HG03442 (cell line): ENCODE data around the gene EEFSEC.

Experiments
- ATAC-seq: cut with Tn5 transposase; IDR thresholded peaks from one replicate; pipeline ENCODE4 v1.9.1; 2021; ENCODE audit warnings: mild to moderate bottlenecking, moderate library complexity; ENCODE audit not compliant: unreplicated experiment

The EEFSEC gene

DNA sequence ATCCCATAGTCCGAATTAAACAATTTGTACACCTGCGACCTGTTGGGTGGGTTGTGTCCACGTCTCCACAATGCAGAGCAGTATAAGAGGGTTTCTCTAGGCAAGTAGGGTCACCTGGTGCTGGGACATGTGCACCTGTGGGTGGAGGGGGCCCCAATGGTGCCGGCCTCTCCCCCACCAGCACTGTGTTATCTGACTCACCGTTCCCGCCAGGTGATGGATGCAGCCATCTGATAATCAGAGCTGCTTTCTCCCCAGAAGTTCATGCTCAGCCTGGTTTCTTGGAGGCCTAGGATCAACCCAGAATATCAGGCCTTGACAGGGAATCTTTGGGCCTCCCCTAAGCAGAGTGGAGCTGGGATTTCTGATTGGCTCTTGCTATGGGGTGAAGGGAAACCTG, 227.4 kb downstream of the EEFSEC start:
- no peak for ATAC-seq

DNA sequence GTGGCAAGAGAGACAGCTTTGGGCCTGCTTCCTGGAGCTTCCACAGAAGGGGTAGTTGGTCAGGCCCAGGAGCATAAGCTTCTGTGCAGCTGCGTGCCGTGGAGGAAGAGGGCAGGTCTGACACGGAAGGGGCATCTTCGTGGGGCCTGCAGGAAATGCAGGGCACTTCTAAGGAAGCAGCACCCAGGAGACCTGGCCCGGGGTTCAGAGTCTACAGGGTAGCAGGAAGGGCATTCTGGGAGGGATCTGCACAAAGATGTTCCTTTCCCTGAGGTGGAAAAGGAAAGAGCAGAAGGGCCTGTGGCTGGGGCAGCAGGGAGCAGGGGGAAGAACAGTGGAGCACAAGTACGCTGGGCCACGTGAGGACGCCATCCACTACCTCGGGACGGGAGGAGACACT, 228.3 kb downstream of the EEFSEC start:
- no peak for ATAC-seq

DNA sequence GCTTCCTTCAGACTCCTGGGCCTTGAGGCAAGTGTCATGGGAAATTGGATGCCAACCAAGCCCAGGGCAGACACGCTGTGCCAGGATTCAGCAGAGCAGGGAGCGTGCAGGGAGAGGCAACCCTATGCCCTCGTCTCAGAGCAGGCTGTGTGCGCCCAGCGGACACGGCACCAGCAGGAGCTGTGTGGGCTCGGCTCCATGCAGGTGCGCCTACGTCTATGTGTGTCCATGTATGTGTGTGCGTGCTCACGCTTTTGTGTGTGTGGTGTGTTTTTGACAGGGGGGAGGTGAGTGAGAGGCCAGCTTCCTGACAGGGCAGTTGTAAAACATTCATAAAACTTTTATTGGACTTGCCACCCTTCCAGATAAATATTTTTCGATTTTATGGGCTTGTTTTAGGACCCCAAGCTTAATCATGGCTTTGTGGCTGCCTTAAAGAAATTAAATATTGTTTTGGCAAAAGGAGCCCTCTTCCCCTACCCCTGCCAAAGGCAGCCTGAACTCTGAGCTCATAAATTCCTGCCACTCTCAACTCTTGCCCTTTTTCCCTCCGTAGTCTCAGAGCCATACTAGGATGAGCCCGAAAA, 229.0 kb downstream of the EEFSEC start:
- no peak for ATAC-seq

DNA sequence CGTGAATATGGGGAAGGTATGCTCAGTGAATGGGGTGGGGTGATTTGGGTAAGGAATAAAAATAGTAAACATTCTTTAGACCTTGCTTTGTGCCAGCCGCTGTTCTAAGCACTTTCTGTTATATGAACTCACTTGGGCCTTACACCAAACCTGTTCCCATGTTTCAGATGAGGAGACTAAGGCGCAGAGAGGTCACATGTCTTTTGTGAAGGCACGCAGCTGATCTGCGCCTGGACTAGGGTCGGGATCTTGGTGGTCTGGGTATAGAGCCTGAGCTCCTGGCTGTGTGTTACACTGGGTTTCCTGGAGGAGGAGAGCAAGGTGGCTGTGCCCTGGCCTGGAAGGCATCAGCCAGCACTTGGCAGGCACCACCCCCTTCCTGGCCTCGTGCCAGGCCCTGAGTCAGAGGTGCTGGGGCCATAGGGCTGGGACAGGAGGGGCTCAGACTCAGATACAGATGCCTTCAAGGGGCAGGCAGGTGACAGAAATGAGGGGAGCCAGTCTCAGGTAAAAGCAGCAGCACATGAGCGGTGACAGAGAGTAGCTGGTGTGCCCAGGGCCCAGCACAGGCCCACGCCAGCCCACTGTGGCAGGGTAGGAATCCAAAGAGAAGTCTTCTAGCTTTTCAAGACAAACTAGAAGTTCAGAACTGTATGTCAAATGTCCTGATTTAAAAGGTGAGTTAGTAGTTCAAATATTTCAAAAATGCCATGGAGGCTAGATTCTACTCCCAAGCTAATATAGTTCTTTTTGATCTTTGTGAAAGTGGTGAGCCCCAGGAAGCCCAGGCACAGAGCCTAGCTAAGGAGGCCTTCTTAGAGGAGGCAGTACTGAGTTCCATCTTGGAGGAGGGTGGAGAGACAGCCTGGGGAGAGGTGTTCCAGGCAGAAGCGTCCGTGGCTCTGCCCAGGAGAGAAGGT, 230.3 kb downstream of the EEFSEC start:
- no peak for ATAC-seq

DNA sequence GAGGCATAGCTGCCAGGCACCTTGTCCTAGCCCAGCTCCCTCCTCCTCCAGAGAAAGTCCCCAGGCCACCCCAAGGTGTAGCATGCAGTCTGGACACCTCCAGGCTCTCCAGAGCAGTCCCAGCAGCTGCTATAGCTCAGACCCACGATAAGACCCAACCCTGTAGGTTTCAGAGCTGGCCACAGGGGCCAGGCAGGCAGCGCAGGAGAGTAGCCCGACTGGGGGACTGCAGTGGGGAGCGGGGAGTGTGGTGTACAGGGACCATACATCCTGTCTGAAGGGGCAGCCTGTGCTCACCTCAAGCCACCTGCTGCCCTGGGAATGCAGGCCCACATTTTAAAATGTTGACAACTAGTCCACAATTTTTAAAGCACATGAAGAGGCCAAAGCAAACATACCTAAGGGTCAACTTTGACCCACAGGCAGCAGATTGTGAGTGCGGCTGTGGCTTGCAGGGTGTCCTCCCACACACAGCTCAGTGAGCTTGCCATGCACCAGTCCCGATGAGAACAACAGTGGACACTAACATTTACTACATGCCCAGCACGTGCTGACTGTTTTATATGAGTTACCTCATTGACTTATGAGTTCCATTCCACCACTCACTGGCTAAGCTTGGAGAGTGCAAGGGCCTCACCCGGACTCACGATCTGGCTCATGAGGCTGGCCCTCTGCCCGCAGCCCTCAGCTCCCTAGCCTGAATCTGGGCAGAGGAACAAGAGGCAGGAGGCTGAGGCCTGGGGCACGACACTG, 232.0 kb downstream of the EEFSEC start:
- ATAC-seq = no peak

- no peak for ATAC-seq
Observed at GRCh38 chr3:128388932-128389331, 235.7 kb downstream of the EEFSEC start.

GRCh38 chr3:128390867-128391266, 237.6 kb downstream of the EEFSEC start:
- no peak for ATAC-seq

GRCh38 chr3:128392021-128392420, 238.7 kb downstream of the EEFSEC start:
- ATAC-seq = no peak

DNA sequence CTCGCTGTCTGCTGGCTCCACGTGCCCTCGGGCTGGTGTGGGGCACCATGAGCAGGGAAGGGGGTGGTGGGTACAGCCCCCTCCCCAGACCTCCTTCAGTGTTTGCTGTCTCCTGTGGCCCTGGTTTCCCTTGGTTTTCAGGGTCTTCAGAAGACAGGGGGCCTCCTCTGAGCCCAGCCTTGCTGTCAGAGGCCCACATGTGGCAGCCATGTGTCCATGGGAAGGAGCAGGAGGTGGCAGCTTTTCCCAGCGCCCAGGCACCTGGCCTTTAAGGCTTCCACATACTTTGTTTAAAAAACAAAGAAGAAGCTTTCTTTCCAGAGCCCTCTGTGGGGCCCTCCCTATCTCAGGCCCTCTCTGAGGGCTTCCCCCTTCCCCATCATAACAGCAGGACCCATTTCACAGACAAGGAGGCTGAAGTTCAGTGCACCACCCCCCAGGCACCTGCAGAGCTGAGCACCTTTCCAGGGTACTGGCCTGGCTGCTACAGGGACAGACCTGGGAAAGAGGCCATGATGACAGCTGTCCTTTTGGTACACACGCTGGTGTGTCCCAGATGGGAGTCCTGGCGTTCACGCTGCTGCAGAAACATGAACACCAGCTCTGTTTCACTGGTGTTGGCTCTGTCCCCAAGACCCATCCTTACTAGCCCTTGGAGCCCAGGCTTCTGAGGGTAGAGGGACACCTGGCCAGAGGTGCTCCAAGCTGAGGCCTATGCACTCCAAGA, 239.7 kb downstream of the EEFSEC start:
- ATAC-seq = no peak

DNA sequence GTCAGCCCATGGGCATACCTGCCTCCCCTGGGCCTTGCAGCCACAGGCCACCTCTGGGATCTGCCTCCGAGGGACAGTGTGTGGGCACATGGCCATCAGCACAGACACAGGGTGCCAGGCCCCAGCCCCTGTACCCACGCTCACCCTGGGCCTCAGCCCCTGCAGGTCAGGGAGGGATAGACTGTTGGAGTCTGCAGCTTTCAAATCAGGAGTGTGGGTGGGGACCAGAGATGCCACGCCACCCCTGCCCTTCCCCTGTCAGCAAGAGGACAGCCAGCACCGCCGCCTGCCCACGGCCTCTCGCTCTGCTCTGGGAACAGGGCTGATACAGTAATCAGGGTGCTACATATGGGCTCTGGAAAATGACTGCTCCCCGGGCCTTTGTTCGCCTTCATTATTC, 240.8 kb downstream of the EEFSEC start:
- no peak for ATAC-seq

- ATAC-seq = no peak
Observed at GRCh38 chr3:128395046-128395445, 241.8 kb downstream of the EEFSEC start.

DNA sequence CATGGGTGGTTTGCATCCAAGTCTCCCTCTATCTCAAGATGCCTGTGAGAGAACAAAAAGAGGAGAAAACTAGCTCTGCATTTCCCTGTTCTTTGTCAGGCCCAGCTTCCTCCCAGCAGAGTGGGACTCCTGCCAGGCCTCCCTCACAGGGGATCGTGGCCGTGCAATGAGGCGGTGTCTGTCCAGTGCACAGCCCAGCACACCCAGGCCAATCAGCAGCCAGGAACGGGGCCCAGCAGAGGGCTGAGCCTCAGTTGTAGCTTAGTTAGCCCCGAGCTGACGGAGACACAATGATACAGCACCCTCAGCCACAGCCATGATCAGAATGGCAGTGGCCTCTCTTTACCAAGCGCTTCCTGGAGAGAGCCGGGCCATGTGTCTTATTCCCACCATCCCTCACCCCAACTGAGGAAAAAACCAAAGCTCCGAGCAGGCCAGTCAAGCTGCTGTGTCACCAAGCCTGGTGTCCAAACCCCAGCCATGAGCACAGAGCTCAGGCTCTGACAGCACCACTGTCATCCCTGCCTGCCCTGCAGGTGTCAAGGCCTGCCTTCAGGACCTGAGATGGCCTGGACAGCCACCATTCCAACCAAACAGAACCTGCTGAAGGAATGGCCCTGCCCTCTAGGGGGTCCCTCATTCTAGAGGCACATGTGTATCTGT, 242.3 kb downstream of the EEFSEC start:
- ATAC-seq = no peak

- ATAC-seq = no peak
Observed at GRCh38 chr3:128397484-128397883, 244.2 kb downstream of the EEFSEC start.

DNA sequence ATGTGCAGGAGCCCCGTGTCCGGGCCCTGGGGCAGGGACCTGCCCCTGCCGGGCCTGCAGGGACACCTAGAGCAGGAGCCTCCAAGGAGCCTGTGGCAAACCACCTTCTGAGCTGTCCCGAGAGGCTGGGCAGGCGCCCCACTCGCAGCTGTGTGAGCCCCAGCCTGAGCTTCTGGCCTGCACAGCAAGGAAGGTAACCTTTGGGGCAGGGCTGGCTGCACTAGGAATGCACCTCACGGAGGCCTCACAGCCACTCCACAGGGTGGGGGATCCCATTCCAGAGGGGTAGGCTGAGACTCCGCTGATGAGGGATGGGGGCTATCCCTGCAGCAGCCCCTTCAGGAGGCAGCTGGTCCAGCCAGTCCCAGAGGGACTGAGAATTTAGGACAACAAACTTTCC, 245.3 kb downstream of the EEFSEC start:
- no peak for ATAC-seq

GRCh38 chr3:128399221-128399915, 246.1 kb downstream of the EEFSEC start:
- ATAC-seq = no peak

DNA sequence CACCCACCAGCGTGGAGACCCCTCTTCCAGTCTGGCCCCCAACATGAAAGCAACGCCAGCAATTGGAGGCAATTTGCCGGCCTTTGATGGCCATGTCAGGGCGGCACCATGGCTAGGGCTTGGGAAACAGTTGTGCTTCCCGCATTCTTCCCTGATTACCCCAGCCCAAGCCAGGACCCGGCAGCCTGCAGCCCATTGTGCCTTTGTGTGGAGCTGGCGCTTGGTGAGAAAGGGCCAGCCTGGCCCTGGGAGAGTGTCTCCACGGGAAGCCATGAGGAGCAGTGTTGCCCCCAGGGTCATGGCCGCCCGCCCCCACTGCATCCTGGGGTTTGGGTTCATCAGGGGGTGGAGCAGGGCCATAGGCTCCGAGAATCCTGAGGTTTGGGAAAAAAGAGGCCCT, 247.4 kb downstream of the EEFSEC start:
- ATAC-seq = no peak

- ATAC-seq = no peak
Observed at GRCh38 chr3:128402319-128402718, 249.0 kb downstream of the EEFSEC start.

- ATAC-seq = no peak
Observed at GRCh38 chr3:128402998-128403397, 249.7 kb downstream of the EEFSEC start.

DNA sequence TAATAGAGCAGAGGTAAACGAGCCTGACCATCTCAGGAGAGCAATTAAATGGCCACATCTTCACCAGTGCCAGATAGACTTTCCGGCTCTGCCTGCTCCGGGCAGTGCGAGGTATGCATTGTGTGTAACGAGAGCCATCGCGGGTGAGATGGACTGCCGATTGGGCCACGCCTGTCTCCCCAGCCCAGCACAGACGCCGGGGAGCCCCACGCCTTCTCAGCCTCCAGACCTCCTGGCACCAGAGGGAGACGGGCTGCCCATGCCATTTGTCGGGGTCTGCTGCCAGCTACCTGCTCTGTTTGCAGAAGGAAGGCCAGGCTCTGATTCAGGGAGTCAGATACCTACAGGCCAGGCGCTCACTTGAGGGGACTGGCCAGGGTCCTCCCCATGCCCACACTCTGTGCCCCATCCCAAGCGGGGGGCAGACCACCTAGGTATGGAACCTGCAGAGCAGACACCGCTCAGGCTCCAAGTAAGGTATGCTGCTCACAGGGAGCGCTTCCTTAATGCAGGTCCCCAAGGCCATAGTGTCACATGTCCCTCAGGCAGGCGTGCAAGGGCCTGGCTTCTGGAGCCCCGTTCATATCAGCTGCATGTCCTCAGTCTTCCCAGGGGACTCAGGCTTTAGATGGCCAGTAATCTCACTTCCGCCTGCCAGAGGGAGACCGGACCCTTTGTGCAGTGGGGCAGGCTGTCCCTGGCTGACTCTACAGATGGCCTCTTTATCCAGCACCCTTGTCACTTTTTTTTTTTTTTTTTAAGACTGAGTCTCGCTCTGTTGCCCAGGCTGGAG, 251.2 kb downstream of the EEFSEC start:
- no peak for ATAC-seq
